K562 (cell line): ENCODE data around the gene MOB1A. TPM values are rescaled to one million over a fixed set of nuclear protein-coding genes. Genes with fewer than 3 reads are reported as not detected.

Experiments used
- EGR1 ChIP-seq: fragments of 450-650 bp; conservative IDR thresholded peaks from 2 replicates; pipeline ENCODE4 v1.6.1; 2017; ENCODE audit warnings: mild to moderate bottlenecking
- ELF1 ChIP-seq: fragments of 200-800 bp; sonication (Bioruptor generic); IDR thresholded peaks from 2 replicates; pipeline ENCODE4 v1.6.1; 2016; ENCODE audit warnings: missing genetic modification characterization, missing compliant biosample characterization
- GABPA ChIP-seq: fragments of 200-800 bp; sonication (Bioruptor generic); conservative IDR thresholded peaks from 2 replicates; pipeline ENCODE4 v1.6.1; 2016; ENCODE audit warnings: low read depth, missing genetic modification characterization, missing compliant biosample characterization
- HMGN3 ChIP-seq: IDR thresholded peaks from 2 replicates; pipeline ENCODE4 v1.6.1; 2011; ENCODE audit warnings: borderline replicate concordance, low read depth, mild to moderate bottlenecking, mixed read lengths, low read length; ENCODE audit not compliant: insufficient read length; ENCODE audit errors: extremely low read depth
- JUN ChIP-seq, 2 experiments: sonication (generic) in 1 of 2; formaldehyde crosslinking in 1 of 2; IDR thresholded peaks; 2 replicates each; pipeline versions ENCODE4 v1.6.1 to v1.8.0; 2012 to 2022; ENCODE audit warnings: borderline replicate concordance in 2 of 2, mild to moderate bottlenecking in 2 of 2, improper control_type of control experiment in 1 of 2, low read depth in 1 of 2, low read length in 1 of 2, missing genetic modification reagents in 1 of 2
- NCOA1 ChIP-seq: fragments of 450-650 bp; IDR thresholded peaks from 2 replicates; pipeline ENCODE4 v1.6.1; 2016; ENCODE audit warnings: low read depth
- PTTG1 ChIP-seq: fragments of 450-650 bp; IDR thresholded peaks from 2 replicates; pipeline ENCODE4 v1.6.1; 2016; ENCODE audit warnings: low read depth, mild to moderate bottlenecking, missing genetic modification characterization, missing compliant biosample characterization
- SAFB ChIP-seq: fragments of 200-400 bp; formaldehyde crosslinking; IDR thresholded peaks from 2 replicates; pipeline ENCODE4 v1.6.1; 2017; ENCODE audit warnings: low read depth, low read length, borderline replicate concordance
- SIN3A ChIP-seq, 2 experiments: fragments of 150-350 bp in 1 of 2; IDR thresholded peaks; 2 replicates each; pipeline ENCODE4 v1.6.1; 2011 to 2016; ENCODE audit warnings: borderline replicate concordance in 2 of 2, low read depth in 2 of 2, low read length in 2 of 2, mild to moderate bottlenecking in 2 of 2, moderate library complexity in 2 of 2; ENCODE audit not compliant: control insufficient read depth in 1 of 2
- SIX5 ChIP-seq, 2 experiments: IDR thresholded peaks; 2 replicates each; pipeline ENCODE4 v1.6.1; 2011; ENCODE audit warnings: low read length in 2 of 2, borderline replicate concordance in 1 of 2, low read depth in 1 of 2, mild to moderate bottlenecking in 1 of 2, moderate library complexity in 1 of 2; ENCODE audit not compliant: insufficient read depth in 1 of 2
- SMARCA5 ChIP-seq: fragments of 450-650 bp; IDR thresholded peaks from 2 replicates; pipeline ENCODE4 v1.6.1; 2016
- ZEB2 ChIP-seq: fragments of 450-650 bp; IDR thresholded peaks from 2 replicates; pipeline ENCODE4 v1.6.1; 2016
- polyA plus RNA-seq, 8 experiments: library from polyadenylated mRNA; depleted of rRNA in 4 of 8; stranded (reverse) in 5 of 8; unstranded in 3 of 8; fragments of >200 nt; fragmentation: Nextera tagmentation in 2 of 8; fragmentation: Illumina TruSeq in 1 of 8; extraction: Ambion mirVana in 2 of 8; extraction: Trizol in 1 of 8; gene quantifications; 2 replicates each; pipeline versions ENCODE4 v1.2.1 to v1.2.3, GENCODE V29; 2011 to 2014; ENCODE audit warnings: inconsistent platforms in 1 of 8, missing spikeins in 1 of 8
- total RNA-seq, 7 experiments: library from RNA; depleted of rRNA in 6 of 7; stranded (reverse); fragments of >200 nt in 6 of 7; fragmentation: Illumina TruSeq in 2 of 7; extraction: Trizol in 2 of 7; gene quantifications; 2 replicates each; pipeline versions ENCODE4 v1.2.1 to v1.2.3, GENCODE V29; 2011 to 2021; ENCODE audit warnings: low replicate concordance in 1 of 7
- TF ChIP-seq, protein P1 (sequence below): sonication (generic); formaldehyde crosslinking; IDR thresholded peaks from 2 replicates; pipeline ENCODE4 v1.8.1; 2023; ENCODE audit warnings: mild to moderate bottlenecking, missing genetic modification reagents
- TF ChIP-seq, protein P2 (sequence below), 2 experiments: fragments of 450-650 bp in 1 of 2; sonication (generic) in 1 of 2; formaldehyde crosslinking in 1 of 2; IDR thresholded peaks in 1 of 2; conservative IDR thresholded peaks in 1 of 2; 2 replicates each; pipeline versions ENCODE4 v1.6.1 to v1.8.1; 2016 to 2023; ENCODE audit warnings: mild to moderate bottlenecking in 2 of 2, moderate library complexity in 2 of 2, inconsistent platforms in 1 of 2, missing genetic modification reagents in 1 of 2
- TF ChIP-seq, protein P3 (sequence below): fragments of 450-650 bp; IDR thresholded peaks from 2 replicates; pipeline ENCODE4 v1.6.1; 2016; ENCODE audit warnings: low read depth

The MOB1A gene
- total and polyA plus RNA-seq, 9 of the 15 experiments (the other 6 are each of a cell fraction or from before 2014, with no cell fraction given): 24.8 to 100 (median 60.2) TPM

DNA sequence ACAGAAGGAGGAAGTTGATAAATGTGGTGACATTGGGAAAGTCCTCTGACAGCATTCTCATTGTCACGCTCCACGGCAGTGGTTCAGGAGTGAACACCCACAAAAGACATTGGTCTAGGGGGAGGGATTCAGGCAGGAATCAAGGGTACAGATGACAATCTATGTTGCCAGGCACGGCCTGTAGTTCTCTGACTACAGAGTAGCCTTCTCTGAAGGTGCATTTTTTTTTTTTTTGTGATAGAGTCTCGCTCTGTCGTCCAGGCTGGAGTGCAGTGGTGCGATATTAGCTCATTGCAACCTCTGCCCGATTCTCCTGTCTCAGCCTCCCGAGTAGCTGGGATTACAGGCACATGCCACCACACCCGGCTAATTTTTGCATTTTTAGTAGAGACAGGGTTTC lies 7.4 kb upstream of the MOB1A start (continued):
- TF ChIP-seq SMARCA5 (no peak; the same call in 1 of the 2 replicates), GABPA (tag) (peak; percentile 75; the same call in 1 of the 2 replicates), NCOA1 (peak; percentile 57), PTTG1 (tag) (no peak), JUN (IDR thresholded peaks at IDR 0.05; ENCODE audit: borderline replicate concordance, low read depth, low read length) (no peak), JUN (CRISPR knock-in tag; IDR thresholded peaks at IDR 0.05; ENCODE audit: borderline replicate concordance) (no peak), EGR1 (no peak), SIN3A (IDR thresholded peaks at IDR 0.05; ENCODE audit: borderline replicate concordance in 2 of 2, control insufficient read depth in 1 of 2, low read depth in 2 of 2, low read length in 2 of 2) (no peak), ZEB2 (no peak), SIX5 (IDR thresholded peaks at IDR 0.05; ENCODE audit: borderline replicate concordance in 1 of 2, insufficient read depth in 1 of 2, low read depth in 1 of 2, low read length in 2 of 2) (no peak), HMGN3 (no peak), SAFB (no peak), ELF1 (peak; percentile 29; the same call in 1 of the 2 replicates)
- TF ChIP-seq, protein P1, sequence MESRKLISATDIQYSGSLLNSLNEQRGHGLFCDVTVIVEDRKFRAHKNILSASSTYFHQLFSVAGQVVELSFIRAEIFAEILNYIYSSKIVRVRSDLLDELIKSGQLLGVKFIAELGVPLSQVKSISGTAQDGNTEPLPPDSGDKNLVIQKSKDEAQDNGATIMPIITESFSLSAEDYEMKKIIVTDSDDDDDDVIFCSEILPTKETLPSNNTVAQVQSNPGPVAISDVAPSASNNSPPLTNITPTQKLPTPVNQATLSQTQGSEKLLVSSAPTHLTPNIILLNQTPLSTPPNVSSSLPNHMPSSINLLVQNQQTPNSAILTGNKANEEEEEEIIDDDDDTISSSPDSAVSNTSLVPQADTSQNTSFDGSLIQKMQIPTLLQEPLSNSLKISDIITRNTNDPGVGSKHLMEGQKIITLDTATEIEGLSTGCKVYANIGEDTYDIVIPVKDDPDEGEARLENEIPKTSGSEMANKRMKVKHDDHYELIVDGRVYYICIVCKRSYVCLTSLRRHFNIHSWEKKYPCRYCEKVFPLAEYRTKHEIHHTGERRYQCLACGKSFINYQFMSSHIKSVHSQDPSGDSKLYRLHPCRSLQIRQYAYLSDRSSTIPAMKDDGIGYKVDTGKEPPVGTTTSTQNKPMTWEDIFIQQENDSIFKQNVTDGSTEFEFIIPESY (CRISPR knock-in tag): no peak
- TF ChIP-seq, protein P2, sequence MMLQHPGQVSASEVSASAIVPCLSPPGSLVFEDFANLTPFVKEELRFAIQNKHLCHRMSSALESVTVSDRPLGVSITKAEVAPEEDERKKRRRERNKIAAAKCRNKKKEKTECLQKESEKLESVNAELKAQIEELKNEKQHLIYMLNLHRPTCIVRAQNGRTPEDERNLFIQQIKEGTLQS (IDR thresholded peaks at IDR 0.05): peak; percentile 52
- TF ChIP-seq, protein P2 (CRISPR knock-in tag; conservative IDR thresholded peaks at IDR 0.05): no peak
- TF ChIP-seq, protein P3, sequence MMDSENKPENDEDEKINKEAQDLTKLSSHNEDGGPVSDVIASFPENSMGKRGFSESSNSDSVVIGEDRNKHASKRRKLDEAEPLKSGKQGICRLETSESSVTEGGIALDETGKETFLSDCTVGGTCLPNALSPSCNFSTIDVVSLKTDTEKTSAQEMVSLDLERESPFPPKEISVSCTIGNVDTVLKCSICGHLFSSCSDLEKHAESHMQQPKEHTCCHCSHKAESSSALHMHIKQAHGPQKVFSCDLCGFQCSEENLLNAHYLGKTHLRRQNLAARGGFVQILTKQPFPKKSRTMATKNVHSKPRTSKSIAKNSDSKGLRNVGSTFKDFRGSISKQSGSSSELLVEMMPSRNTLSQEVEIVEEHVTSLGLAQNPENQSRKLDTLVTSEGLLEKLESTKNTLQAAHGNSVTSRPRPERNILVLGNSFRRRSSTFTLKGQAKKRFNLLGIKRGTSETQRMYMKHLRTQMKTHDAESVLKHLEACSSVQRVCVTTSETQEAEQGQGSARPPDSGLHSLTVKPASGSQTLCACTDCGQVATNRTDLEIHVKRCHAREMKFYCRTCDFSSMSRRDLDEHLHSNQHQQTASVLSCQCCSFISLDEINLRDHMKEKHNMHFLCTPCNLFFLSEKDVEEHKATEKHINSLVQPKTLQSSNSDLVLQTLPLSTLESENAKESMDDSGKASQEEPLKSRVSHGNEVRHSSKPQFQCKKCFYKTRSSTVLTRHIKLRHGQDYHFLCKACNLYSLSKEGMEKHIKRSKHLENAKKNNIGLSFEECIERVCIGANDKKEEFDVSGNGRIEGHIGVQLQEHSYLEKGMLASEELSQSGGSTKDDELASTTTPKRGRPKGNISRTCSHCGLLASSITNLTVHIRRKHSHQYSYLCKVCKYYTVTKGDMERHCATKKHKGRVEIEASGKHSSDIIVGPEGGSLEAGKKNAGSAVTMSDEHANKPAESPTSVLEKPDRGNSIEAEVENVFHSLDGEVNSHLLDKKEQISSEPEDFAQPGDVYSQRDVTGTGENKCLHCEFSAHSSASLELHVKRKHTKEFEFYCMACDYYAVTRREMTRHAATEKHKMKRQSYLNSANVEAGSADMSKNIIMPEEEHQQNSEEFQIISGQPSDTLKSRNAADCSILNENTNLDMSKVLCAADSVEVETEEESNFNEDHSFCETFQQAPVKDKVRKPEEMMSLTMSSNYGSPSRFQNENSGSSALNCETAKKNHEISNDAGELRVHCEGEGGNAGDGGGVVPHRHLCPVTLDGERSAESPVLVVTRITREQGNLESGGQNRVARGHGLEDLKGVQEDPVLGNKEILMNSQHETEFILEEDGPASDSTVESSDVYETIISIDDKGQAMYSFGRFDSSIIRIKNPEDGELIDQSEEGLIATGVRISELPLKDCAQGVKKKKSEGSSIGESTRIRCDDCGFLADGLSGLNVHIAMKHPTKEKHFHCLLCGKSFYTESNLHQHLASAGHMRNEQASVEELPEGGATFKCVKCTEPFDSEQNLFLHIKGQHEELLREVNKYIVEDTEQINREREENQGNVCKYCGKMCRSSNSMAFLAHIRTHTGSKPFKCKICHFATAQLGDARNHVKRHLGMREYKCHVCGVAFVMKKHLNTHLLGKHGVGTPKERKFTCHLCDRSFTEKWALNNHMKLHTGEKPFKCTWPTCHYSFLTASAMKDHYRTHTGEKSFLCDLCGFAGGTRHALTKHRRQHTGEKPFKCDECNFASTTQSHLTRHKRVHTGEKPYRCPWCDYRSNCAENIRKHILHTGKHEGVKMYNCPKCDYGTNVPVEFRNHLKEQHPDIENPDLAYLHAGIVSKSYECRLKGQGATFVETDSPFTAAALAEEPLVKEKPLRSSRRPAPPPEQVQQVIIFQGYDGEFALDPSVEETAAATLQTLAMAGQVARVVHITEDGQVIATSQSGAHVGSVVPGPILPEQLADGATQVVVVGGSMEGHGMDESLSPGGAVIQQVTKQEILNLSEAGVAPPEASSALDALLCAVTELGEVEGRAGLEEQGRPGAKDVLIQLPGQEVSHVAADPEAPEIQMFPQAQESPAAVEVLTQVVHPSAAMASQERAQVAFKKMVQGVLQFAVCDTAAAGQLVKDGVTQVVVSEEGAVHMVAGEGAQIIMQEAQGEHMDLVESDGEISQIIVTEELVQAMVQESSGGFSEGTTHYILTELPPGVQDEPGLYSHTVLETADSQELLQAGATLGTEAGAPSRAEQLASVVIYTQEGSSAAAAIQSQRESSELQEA: no peak
